Endodermal cell (in vitro differentiated cells): ENCODE measurements around the gene ZNF511. TPM values are rescaled to one million over a fixed set of nuclear protein-coding genes. Genes with fewer than 3 reads are reported as not detected.
A peak's percentile ranks its signal among the peaks of the same experiment; 100 is the strongest.

Experiments used
- DNase-seq: peaks from one replicate; pipeline ENCODE4 v3.0.0-alpha.2; 2017
- H3K27ac ChIP-seq: 2 replicates; pipeline ENCODE4 v1.5.1; 2013; ENCODE audit warnings: mild to moderate bottlenecking, low read depth, low read length, moderate library complexity
- H3K27me3 ChIP-seq: 2 replicates; pipeline ENCODE4 v1.6.1; 2013; ENCODE audit warnings: mild to moderate bottlenecking, low read length, moderate library complexity; ENCODE audit not compliant: insufficient read depth, control insufficient read depth, poor library complexity, severe bottlenecking
- H3K36me3 ChIP-seq: 2 replicates; pipeline ENCODE4 v1.7.0; 2013; ENCODE audit warnings: mild to moderate bottlenecking, low read length, moderate library complexity; ENCODE audit not compliant: control insufficient read depth, insufficient read depth
- H3K4me1 ChIP-seq: one replicate; pipeline ENCODE4 v1.7.0; 2013; ENCODE audit warnings: low read length; ENCODE audit not compliant: control insufficient read depth, insufficient read depth
- H3K4me3 ChIP-seq: 2 replicates; pipeline ENCODE4 v1.5.1; 2013; ENCODE audit warnings: mild to moderate bottlenecking, low read length, moderate library complexity
- H3K9ac ChIP-seq: 2 replicates; pipeline ENCODE4 v1.6.1; 2013; ENCODE audit warnings: mild to moderate bottlenecking, low read length, moderate library complexity; ENCODE audit not compliant: poor library complexity, severe bottlenecking; ENCODE audit errors: extremely low read depth
- H3K9me3 ChIP-seq: 2 replicates; pipeline ENCODE4 v1.6.1; 2013; ENCODE audit warnings: mild to moderate bottlenecking, low read length, moderate library complexity; ENCODE audit not compliant: control insufficient read depth
- H3K27ac Mint-ChIP-seq: 2 replicates; pipeline ENCODE4 v1.8.0; 2020; ENCODE audit warnings: mixed read lengths
- H3K27me3 Mint-ChIP-seq: 2 replicates; pipeline ENCODE4 v1.8.0; 2021; ENCODE audit warnings: mild to moderate bottlenecking, mixed read lengths; ENCODE audit not compliant: insufficient read depth
- H3K36me3 Mint-ChIP-seq: 2 replicates; pipeline ENCODE4 v1.8.0; 2020; ENCODE audit warnings: low read depth, mixed read lengths
- H3K4me1 Mint-ChIP-seq: 2 replicates; pipeline ENCODE4 v1.8.0; 2020; ENCODE audit warnings: mixed read lengths
- H3K4me3 Mint-ChIP-seq: 2 replicates; pipeline ENCODE4 v1.8.0; 2020; ENCODE audit warnings: mild to moderate bottlenecking, moderate library complexity, mixed read lengths
- H3K9me3 Mint-ChIP-seq: 2 replicates; pipeline ENCODE4 v1.8.0; 2020; ENCODE audit warnings: mild to moderate bottlenecking, mixed read lengths
- WGBS, 2 experiments: methylation state at CpG; one replicate each; pipeline versions ENCODE4 v1.1.5 to v1.1.7; 2013; ENCODE audit warnings: missing lambda C conversion rate in 2 of 2, mixed read lengths in 1 of 2; ENCODE audit not compliant: insufficient coverage in 1 of 2, insufficient read length in 1 of 2; 5-methylcytosine and 5-hydroxymethylcytosine counted together
- total RNA-seq, 2 donors: library from RNA; stranded (reverse); fragmentation: NEBNext Ultra II Directional in 1 of 2; extraction: Animal tissue kit (Norgen Biotek cat#: 25700) in 1 of 2; gene quantifications; 2 replicates in 1 of 2; 3 replicates in 1 of 2; pipeline ENCODE4 v1.2.1, GENCODE V29; 2021
- TF ChIP-seq, protein P1 (sequence below): fragments of 200-600 bp; sonication (generic); conservative IDR thresholded peaks from 2 replicates; pipeline ENCODE4 v1.5.0; 2021; ENCODE audit warnings: antibody characterized with exemption, mild to moderate bottlenecking

Gene ZNF511
- total RNA-seq, 2 donors from 2014 or later = 48.1 to 57.6 TPM

DNA sequence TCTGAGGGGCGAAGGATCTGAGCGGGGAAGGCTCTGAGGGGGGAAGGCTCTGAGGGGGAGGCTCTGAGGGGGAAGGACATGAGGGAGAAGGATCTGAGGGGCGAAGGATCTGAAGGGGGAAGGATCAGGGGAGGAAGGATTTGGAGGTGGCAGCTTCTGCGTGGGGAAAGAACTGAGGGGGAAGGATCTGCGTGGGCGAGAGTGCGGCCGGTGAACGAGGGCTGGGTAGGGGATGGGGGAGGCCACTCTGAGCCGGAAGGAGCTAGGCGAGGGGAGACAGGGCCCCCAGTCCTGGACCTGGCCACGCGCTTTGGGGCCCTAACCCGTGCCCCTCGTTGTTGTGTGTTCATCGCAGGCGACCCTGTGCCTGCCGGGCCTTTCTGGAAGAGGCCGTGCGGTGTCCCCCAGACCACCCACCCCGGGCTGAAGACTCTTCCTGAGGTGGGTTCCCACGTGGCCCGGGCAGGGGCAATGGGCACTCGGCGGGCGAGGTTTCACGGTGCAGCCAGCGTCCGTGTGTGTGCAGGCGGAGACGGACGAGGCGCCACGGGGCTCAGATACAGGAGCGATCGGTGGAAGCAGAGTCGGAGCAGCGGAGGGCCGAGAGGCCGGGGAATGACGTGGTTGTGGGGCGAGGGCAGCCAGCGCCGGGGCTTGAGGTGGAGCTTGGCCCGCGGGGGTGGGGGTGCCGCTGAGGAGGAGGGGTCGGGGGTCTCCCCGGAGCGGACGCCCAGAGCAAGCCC lies 26.0 kb downstream of the ZNF511 start:
- DNase-seq = peak; percentile 75
- H3K27ac Mint-ChIP-seq = no peak overlapping the region
- 14 to 31% methylated on average over 17 to 51 of the region's 51 CpGs for WGBS, 2 experiments
- H3K4me1 Mint-ChIP-seq = no peaks in the 10 kb centered on the region
- Histone ChIP-seq H3K4me3 (peak overlapping the region; percentile 40), H3K4me1 (no peaks in the 10 kb centered on the region), H3K9ac (no peak overlapping the region), H3K27me3 (peaks cover 96% of the 10 kb centered on the region), H3K36me3 (no peaks in the 10 kb centered on the region), H3K27ac (no peak overlapping the region), H3K9me3 (peaks cover 11% of the 10 kb centered on the region)
- H3K27me3 Mint-ChIP-seq = peaks cover 39% of the 10 kb centered on the region
- no peaks in the 10 kb centered on the region for H3K36me3 Mint-ChIP-seq
- peaks cover 5% of the 10 kb centered on the region for H3K9me3 Mint-ChIP-seq
- TF ChIP-seq, protein P1, sequence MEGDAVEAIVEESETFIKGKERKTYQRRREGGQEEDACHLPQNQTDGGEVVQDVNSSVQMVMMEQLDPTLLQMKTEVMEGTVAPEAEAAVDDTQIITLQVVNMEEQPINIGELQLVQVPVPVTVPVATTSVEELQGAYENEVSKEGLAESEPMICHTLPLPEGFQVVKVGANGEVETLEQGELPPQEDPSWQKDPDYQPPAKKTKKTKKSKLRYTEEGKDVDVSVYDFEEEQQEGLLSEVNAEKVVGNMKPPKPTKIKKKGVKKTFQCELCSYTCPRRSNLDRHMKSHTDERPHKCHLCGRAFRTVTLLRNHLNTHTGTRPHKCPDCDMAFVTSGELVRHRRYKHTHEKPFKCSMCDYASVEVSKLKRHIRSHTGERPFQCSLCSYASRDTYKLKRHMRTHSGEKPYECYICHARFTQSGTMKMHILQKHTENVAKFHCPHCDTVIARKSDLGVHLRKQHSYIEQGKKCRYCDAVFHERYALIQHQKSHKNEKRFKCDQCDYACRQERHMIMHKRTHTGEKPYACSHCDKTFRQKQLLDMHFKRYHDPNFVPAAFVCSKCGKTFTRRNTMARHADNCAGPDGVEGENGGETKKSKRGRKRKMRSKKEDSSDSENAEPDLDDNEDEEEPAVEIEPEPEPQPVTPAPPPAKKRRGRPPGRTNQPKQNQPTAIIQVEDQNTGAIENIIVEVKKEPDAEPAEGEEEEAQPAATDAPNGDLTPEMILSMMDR = no peak
- peak overlapping the region; percentile 40 for H3K4me3 Mint-ChIP-seq

DNA sequence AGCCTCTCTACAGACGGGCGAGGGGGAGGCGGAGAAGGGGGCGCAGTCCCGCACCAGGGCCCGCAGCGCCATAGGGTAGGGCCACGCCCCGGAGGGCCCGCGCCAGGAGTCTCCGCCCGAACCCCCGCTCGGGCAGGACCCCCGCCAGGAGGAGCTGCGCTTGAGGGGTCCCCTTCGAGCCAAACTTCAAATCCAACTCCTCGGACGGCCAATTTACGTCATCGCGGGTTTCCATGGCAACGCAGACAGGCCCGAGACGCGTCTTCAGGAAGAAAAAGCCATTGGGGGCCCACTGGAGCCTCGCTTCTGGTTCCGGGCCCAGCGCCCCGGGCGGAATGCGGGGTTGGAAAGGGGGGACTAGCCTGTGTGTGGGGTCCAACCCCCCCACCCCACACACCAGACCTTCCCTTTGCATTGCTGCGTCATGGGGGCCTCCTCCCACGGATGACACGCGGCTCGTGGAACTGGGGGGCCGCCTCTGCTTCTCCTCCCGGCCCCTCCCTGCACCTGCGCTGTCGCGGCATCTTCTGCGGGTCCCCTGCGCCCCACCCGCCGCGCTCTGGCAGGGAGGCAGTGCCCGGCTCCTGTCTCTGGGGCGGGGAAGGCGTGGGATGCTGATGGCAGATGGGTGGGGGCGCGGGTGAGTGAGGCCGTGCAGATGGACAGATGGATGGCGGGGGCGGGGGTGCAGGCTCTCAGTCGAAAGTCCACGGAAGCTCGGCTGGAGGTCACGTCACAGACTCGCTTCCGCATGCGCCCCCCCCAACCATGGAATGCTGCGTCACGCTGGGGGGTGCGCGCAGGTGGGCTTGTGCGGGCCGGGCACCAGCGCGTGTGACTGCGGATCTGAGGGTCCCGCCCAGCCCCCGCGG lies 26.8 kb downstream of the ZNF511 start:
- WGBS, 2 experiments = 4 to 12% methylated on average over 15 to 75 of the region's 75 CpGs
- Histone ChIP-seq H3K27me3 (peaks cover 97% of the 10 kb centered on the region), H3K36me3 (no peaks in the 10 kb centered on the region), H3K9ac (no peak overlapping the region), H3K9me3 (peaks cover 11% of the 10 kb centered on the region), H3K27ac (no peak overlapping the region), H3K4me3 (peak overlapping the region; percentile 40), H3K4me1 (no peaks in the 10 kb centered on the region)
- TF ChIP-seq, protein P1 = no peak
- Mint-ChIP-seq H3K9me3 (peaks cover 5% of the 10 kb centered on the region), H3K27ac (no peak overlapping the region), H3K36me3 (no peaks in the 10 kb centered on the region), H3K27me3 (peaks cover 33% of the 10 kb centered on the region), H3K4me3 (peak overlapping the region; percentile 40), H3K4me1 (no peaks in the 10 kb centered on the region)
- peak; percentile 84 for DNase-seq

DNA sequence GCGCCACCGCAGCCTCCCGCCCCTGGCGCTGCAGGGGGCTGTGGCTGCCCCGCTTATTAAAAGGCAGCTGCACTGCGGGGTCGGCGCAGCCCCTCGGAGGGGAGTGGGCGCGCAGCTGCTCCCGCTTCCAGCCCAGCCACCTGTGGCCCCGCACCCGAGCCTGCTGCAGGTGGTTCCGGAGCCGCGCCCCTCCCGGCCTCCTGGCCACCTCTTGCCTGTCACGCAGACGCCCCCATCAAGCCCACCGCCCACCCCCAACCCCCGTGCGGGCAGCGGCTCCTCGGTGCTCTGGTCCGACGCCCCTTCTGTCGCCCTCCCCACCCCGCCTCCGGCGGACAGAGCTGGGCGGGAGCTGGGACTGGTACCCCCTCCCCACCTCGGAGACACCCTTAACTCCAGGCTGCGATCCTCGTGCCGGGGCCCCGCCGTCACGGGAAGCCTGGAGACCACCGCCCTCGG lies 27.4 kb downstream of the ZNF511 start:
- Histone ChIP-seq H3K36me3 (no peaks in the 10 kb centered on the region), H3K9me3 (peaks cover 11% of the 10 kb centered on the region), H3K27ac (no peak overlapping the region), H3K27me3 (peaks cover 96% of the 10 kb centered on the region), H3K4me1 (no peaks in the 10 kb centered on the region), H3K9ac (no peak overlapping the region), H3K4me3 (no peak overlapping the region)
- no peak for DNase-seq
- Mint-ChIP-seq H3K9me3 (peaks cover 5% of the 10 kb centered on the region), H3K27ac (no peak overlapping the region), H3K4me1 (no peaks in the 10 kb centered on the region), H3K4me3 (no peak overlapping the region), H3K27me3 (peaks cover 26% of the 10 kb centered on the region), H3K36me3 (no peaks in the 10 kb centered on the region)
- 23 to 30% methylated on average over 4 to 40 of the region's 41 CpGs for WGBS, 2 experiments
- TF ChIP-seq, protein P1 = no peak
